Fibroblast of pulmonary artery (primary cell): ENCODE results near the gene LMNA.
A peak's percentile ranks its signal among the peaks of the same experiment; 100 is the strongest.

ENCODE experiments used
- DNase-seq: peaks from one replicate; pipeline ENCODE4 v3.0.0-alpha.2; 2010; ENCODE audit warnings: low read depth
- H3K4me3 ChIP-seq: replicated peaks from 2 replicates; pipeline ENCODE4 v1.5.1; 2011; ENCODE audit warnings: low read depth, mild to moderate bottlenecking, control low read depth, low read length, moderate library complexity
- TF ChIP-seq, protein P1 (sequence below): IDR thresholded peaks from 2 replicates; pipeline ENCODE4 v1.5.1; 2011; ENCODE audit warnings: mild to moderate bottlenecking, control low read depth, low read length, inconsistent platforms; ENCODE audit errors: missing control alignments

The LMNA gene

DNA sequence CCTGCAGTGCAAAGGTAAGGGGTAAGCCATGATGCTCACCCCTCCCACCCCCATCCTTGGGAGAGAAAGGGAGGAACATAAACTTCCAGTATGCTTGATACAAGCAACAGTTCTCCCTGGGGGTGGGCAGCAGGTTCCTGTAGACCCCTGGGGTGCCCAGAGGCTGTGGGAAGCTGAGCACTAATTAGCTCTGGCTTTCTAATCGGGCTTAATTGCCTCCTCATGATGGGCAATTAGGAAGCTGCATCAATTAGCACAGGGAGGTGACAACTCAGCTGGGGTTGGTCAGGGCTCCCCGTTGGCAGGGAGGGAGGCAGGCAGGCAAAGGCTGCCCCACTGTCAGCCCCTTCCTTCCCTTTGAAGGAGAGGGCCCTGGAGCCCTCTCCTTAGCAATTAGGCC is 15.7 kb upstream of the LMNA start:
- no peak overlapping the region for H3K4me3 ChIP-seq
- TF ChIP-seq, protein P1, sequence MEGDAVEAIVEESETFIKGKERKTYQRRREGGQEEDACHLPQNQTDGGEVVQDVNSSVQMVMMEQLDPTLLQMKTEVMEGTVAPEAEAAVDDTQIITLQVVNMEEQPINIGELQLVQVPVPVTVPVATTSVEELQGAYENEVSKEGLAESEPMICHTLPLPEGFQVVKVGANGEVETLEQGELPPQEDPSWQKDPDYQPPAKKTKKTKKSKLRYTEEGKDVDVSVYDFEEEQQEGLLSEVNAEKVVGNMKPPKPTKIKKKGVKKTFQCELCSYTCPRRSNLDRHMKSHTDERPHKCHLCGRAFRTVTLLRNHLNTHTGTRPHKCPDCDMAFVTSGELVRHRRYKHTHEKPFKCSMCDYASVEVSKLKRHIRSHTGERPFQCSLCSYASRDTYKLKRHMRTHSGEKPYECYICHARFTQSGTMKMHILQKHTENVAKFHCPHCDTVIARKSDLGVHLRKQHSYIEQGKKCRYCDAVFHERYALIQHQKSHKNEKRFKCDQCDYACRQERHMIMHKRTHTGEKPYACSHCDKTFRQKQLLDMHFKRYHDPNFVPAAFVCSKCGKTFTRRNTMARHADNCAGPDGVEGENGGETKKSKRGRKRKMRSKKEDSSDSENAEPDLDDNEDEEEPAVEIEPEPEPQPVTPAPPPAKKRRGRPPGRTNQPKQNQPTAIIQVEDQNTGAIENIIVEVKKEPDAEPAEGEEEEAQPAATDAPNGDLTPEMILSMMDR: no peak
- no peak for DNase-seq

DNA sequence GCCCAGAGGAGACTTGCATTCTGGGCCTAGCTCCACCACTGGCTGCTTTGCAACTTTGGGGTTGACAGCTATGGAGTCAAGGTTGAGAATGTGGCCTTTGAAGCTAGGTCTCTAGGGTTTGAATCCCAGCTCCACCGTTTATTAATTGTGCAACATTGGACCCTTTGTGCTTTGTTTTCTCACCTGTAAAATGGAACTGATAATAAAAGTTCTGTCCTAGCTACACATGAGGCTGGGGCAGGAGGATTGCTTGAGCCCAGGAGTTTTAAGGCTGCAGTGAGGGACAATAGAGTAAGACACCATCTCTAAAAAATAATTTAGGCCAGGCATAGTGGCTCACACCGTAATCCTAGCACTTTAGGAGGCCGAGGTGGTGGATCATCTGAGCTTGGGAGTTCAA is 15.2 kb upstream of the LMNA start:
- no peak overlapping the region for H3K4me3 ChIP-seq
- TF ChIP-seq, protein P1: no peak
- no peak for DNase-seq

DNA sequence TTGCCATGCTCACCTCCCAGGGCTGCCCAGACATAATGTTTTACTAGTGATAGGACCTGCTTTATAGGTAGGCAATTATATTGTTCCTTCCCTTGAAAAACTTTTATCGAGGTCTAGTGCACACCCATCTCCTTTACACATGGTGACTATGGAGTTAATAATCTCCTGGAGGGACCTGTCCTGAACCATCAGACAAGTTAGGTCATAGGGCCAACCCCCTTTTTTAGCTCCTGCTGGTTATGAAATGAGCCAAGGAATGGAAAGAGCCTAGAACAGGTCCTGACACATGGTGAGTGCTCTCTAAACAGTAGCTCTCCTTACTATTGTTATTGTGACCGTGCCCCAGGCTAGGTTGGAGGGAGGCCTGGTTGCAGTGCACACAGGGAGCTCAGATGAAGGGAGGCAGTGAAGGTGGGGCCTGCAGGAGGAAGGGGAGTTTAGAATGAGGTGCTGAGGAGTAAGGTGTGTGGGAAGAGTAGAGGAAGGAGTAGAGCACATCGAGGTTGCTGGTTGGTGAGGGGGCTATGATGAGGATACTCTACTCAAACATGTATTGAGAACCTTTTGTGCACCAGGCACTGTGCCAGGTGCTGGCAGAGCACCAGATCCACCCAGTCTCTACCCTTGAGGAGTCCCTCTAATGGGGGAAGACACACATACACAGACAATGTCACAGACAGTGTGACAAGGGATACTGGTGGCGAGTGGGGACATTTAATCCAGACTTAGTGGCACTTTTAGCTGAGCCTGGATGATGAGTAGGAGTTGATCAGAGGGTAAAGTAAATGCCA is 14.1 kb upstream of the LMNA start:
- DNase-seq: no peak
- no peak overlapping the region for H3K4me3 ChIP-seq
- TF ChIP-seq, protein P1: no peak

GRCh38 chr1:156101880-156102279 is 12.6 kb upstream of the LMNA start:
- no peak overlapping the region for H3K4me3 ChIP-seq
- no peak for DNase-seq
- TF ChIP-seq, protein P1: no peak

GRCh38 chr1:156102633-156103511 is 11.6 kb upstream of the LMNA start:
- DNase-seq: peak; percentile 59
- TF ChIP-seq, protein P1: no peak
- H3K4me3 ChIP-seq: no peak overlapping the region

- H3K4me3 ChIP-seq: no peak overlapping the region
- no peak for DNase-seq
- TF ChIP-seq, protein P1: no peak
Measured at GRCh38 chr1:156103521-156103947, 11.0 kb upstream of the LMNA start.
